Natural killer cell (primary cell): ENCODE data around the gene FGGY. TPM values are rescaled to one million over a fixed set of nuclear protein-coding genes. Genes with fewer than 3 reads are reported as not detected.

Source experiments
- ATAC-seq, 3 donors: fragments of 150-1000 bp in 2 of 3; fragments of 200-7000 bp in 1 of 3; cut with Tn5 transposase; 1 replicate in 1 of 3; 2 replicates in 2 of 3; pipeline ENCODE4 v1.10.0; 2021; ENCODE audit warnings: mild to moderate bottlenecking in 2 of 3, moderate library complexity in 2 of 3
- DNase-seq, 2 donors: peaks; one replicate each; pipeline versions ENCODE4 v3.0.0 to v3.0.0-alpha.2; 2013 to 2021; ENCODE audit warnings: mixed read lengths in 1 of 2
- H3K27ac ChIP-seq: one replicate; pipeline ENCODE4 v1.5.1; 2013; ENCODE audit warnings: mild to moderate bottlenecking, low read length
- H3K27me3 ChIP-seq: one replicate; pipeline ENCODE4 v1.6.1; 2013; ENCODE audit warnings: low read length; ENCODE audit not compliant: control insufficient read depth, insufficient read depth
- H3K36me3 ChIP-seq: one replicate; pipeline ENCODE4 v1.6.1; 2013; ENCODE audit warnings: low read length; ENCODE audit not compliant: control insufficient read depth, insufficient read depth
- H3K4me1 ChIP-seq: one replicate; pipeline ENCODE4 v1.6.1; 2013; ENCODE audit warnings: low read length; ENCODE audit not compliant: control insufficient read depth, insufficient read depth
- H3K4me3 ChIP-seq: one replicate; pipeline ENCODE4 v1.5.1; 2013; ENCODE audit warnings: low read length
- H3K9me3 ChIP-seq: one replicate; pipeline ENCODE4 v1.6.1; 2013; ENCODE audit warnings: low read length; ENCODE audit not compliant: control insufficient read depth, insufficient read depth
- H3K27ac Mint-ChIP-seq, 2 donors: one replicate each; pipeline ENCODE4 v1.8.0; 2022; ENCODE audit warnings: mild to moderate bottlenecking in 2 of 2, mixed read lengths in 2 of 2, moderate library complexity in 1 of 2
- H3K27me3 Mint-ChIP-seq, 2 donors: one replicate each; pipeline ENCODE4 v1.8.0; 2022; ENCODE audit warnings: low read depth in 2 of 2, mixed read lengths in 2 of 2
- H3K36me3 Mint-ChIP-seq: one replicate; pipeline ENCODE4 v1.8.0; 2022; ENCODE audit warnings: mixed read lengths
- H3K4me1 Mint-ChIP-seq, 2 donors: one replicate each; pipeline ENCODE4 v1.8.0; 2022; ENCODE audit warnings: mixed read lengths in 2 of 2
- H3K4me3 Mint-ChIP-seq: one replicate; pipeline ENCODE4 v1.8.0; 2022; ENCODE audit warnings: mild to moderate bottlenecking, moderate library complexity, mixed read lengths
- H3K9me3 Mint-ChIP-seq, 2 donors: one replicate each; pipeline ENCODE4 v1.8.0; 2022; ENCODE audit warnings: mixed read lengths in 2 of 2
- CTCF ChIP-seq: fragments of 200-600 bp; IDR thresholded peaks from one replicate; pipeline ENCODE4 v1.8.0; 2022; ENCODE audit warnings: antibody characterized with exemption
- WGBS: methylation state at CpG from one replicate; pipeline ENCODE4 v1.1.7; 2013; ENCODE audit warnings: missing lambda C conversion rate; ENCODE audit not compliant: insufficient coverage; 5-methylcytosine and 5-hydroxymethylcytosine counted together
- intact Hi-C: fragments of 100-400 bp; cut with micrococcal nuclease; formaldehyde crosslinking; loops from one replicate; pipeline ENCODE4 v1.14.2; 2022
- total RNA-seq, 4 donors: library from RNA; stranded (reverse); fragments of 120-200 nt in 1 of 4; gene quantifications; one replicate each; pipeline versions ENCODE4 v1.2.3 to v1.2.4, GENCODE V29; 2013 to 2022

Gene FGGY
- total RNA-seq, 3 donors from 2014 or later (not counting 1 experiment from before 2014, with no cell fraction given) = 21.8 to 31.5 (median 21.8) TPM

- Histone ChIP-seq H3K9me3 (no peaks in the 10 kb centered on the region), H3K4me1 (no peaks in the 10 kb centered on the region), H3K36me3 (no peaks in the 10 kb centered on the region), H3K27me3 (no peaks in the 10 kb centered on the region), H3K4me3 (no peak overlapping the region), H3K27ac (no peak overlapping the region)
- no peaks in the 10 kb centered on the region for H3K9me3 Mint-ChIP-seq
- TF ChIP-seq CTCF = no peak
- no peaks in the 10 kb centered on the region for H3K27me3 Mint-ChIP-seq
- intact Hi-C loops = no loop called here
- H3K4me3 Mint-ChIP-seq = no peak overlapping the region
- no peaks in the 10 kb centered on the region for H3K4me1 Mint-ChIP-seq
- no peak for ATAC-seq
- DNase-seq = no peak
- WGBS = 98% methylated on average over 4 of the region's 4 CpGs
- no peaks in the 10 kb centered on the region for H3K36me3 Mint-ChIP-seq
- no peak overlapping the region for H3K27ac Mint-ChIP-seq
These were observed 109.7 kb downstream of the FGGY start for GRCh38 chr1:59406437-59407164.

- Mint-ChIP-seq H3K4me3 (no peak overlapping the region), H3K27ac (no peak overlapping the region), H3K9me3 (no peaks in the 10 kb centered on the region), H3K36me3 (no peaks in the 10 kb centered on the region), H3K4me1 (no peaks in the 10 kb centered on the region), H3K27me3 (no peaks in the 10 kb centered on the region)
- WGBS = 99% methylated on average over 4 of the region's 4 CpGs
- ATAC-seq (no peak), DNase-seq (no peak)
- H3K4me3 ChIP-seq = no peak overlapping the region
- H3K9me3 ChIP-seq = no peaks in the 10 kb centered on the region
- TF ChIP-seq CTCF = no peak
- no peaks in the 10 kb centered on the region for H3K4me1 ChIP-seq
- no peaks in the 10 kb centered on the region for H3K27me3 ChIP-seq
- no peaks in the 10 kb centered on the region for H3K36me3 ChIP-seq
- intact Hi-C loops = no loop called here
- H3K27ac ChIP-seq = no peak overlapping the region
These were observed 111.8 kb downstream of the FGGY start for GRCh38 chr1:59408608-59409240.

- H3K27me3 Mint-ChIP-seq = no peaks in the 10 kb centered on the region
- H3K9me3 Mint-ChIP-seq = no peaks in the 10 kb centered on the region
- Histone ChIP-seq H3K27me3 (no peaks in the 10 kb centered on the region), H3K9me3 (no peaks in the 10 kb centered on the region), H3K36me3 (no peaks in the 10 kb centered on the region), H3K4me1 (no peaks in the 10 kb centered on the region), H3K4me3 (no peak overlapping the region), H3K27ac (no peak overlapping the region)
- peaks cover 0 to 1% of the 10 kb centered on the region in 2 donors for H3K4me1 Mint-ChIP-seq
- H3K27ac Mint-ChIP-seq = no peak overlapping the region
- DNase-seq = no peak
- H3K4me3 Mint-ChIP-seq = no peak overlapping the region
- intact Hi-C loops = no loop called here
- ATAC-seq = no peak
- no peaks in the 10 kb centered on the region for H3K36me3 Mint-ChIP-seq
- TF ChIP-seq CTCF = no peak
These were observed 112.7 kb downstream of the FGGY start for GRCh38 chr1:59409549-59409948.
